NOMO-1 treated with dmso at 0.1 percent for 144 hours (cell line): Measurements from ENCODE around the gene PIN4.
A peak's percentile ranks its signal among the peaks of the same experiment; 100 is the strongest.
"Not testable (repeated sequence)": the region's sequence is repeated elsewhere in the genome, so short reads cannot be mapped to it uniquely, and the experiment has no call there.

Experiments used
- DNase-seq: peaks from one replicate; lab custom pipeline; 2025; ENCODE audit not compliant: unreplicated experiment; lab: John Stamatoyannopoulos, UW

PIN4 gene

GRCh38 chrX:72181178-72182125 lies at the start of gene PIN4:
Gene PIN4 (plus strand): TSS chrX:72181757. CDS start chrX:72181786, 29 bp downstream.
- DNase-seq = peak; percentile 90

GRCh38 chrX:72132456-72132855 lies 49.1 kb upstream of the PIN4 start:
- DNase-seq = no peak

GRCh38 chrX:72133851-72134546 lies 47.6 kb upstream of the PIN4 start:
- DNase-seq = no peak

- DNase-seq = no peak
Observed at GRCh38 chrX:72137846-72138495, 43.6 kb upstream of the PIN4 start.

GRCh38 chrX:72139538-72139937 lies 42.0 kb upstream of the PIN4 start:
- DNase-seq = no peak

GRCh38 chrX:72141372-72142004 lies 40.1 kb upstream of the PIN4 start:
- no peak for DNase-seq

DNA sequence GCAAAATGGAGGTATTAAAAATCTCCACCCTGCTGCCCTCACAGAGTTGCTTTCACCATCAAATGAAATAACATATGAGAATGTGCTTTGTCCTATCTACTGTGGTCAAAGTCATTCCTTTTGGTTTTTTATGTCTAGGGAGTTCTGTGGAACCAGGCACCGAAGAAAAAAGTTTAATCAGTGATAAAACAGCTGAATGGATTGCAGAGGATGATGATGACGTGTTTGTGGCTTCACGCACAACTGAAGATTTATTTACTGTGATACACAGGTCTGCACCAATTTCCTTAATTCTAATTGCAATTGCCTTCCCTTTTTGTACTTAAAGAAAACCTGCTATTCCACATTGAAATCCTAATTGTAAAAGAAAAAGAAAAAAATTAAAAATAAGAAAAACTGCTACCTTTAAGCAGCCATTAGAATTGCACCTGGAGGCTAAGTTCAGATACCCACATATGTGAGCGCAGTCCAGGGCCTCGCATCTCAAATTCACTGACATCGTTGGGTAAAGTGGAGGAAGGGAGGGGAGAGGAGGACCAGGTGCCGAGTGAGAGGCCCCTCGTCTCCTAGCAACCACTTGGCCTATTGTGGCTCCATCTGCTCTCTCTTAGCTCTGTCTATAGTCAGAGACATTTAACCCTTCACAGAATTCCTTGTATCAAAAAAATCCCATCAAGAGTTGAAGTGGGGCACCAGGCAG lies 39.3 kb upstream of the PIN4 start:
- DNase-seq = no peak

DNA sequence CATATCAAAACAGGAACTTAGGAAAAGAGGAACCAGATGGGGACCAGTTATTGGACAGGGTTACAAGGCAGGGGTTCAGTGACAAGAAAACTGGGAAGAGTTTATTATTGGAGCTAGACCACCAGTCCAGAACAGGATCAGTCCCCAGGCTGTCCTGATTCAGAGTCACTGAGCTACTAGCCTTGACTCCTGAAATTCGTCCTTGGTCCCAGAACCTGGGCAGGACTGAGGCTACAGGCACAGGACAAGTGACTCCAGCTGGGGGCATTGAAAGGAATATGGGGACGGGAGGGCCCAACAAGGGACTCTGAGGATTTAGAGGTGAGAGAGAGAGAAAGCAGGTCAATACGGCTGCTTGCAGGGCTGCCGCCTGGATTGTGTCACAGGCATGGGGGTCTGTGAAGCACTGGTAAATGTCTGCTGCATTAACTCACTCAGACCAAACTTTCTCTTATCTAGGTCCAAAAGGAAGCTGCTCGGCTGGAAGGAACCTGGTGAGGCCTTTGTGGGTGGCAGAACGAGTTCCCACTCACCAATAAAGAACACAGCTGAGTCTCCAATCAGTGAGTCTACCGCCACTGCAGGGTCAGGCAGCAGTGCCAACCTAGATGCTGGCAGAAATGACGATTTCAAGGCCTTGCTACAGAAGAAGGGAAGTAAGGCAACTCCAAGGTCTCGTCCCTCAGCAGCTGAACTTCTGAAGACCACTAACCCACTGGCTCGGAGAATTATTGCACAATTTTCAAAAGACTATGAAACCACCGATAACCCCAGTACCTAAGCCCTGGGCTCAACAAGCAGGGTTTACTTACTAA lies 38.6 kb upstream of the PIN4 start:
- DNase-seq = no peak

DNA sequence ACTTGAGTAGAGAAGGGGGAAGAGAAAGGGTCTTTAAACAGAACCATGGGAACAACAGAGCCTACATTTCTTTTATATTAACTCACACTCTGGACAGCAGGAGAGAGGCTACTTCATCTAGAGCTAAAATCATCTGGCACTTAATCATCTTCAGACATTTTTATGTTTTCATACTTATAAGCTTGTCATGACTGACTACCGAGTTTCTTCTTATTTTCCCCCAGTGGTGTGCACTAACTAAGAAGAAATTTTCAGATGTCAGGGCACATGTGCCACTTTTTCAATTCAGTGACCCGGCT lies 38.0 kb upstream of the PIN4 start:
- no peak for DNase-seq

DNA sequence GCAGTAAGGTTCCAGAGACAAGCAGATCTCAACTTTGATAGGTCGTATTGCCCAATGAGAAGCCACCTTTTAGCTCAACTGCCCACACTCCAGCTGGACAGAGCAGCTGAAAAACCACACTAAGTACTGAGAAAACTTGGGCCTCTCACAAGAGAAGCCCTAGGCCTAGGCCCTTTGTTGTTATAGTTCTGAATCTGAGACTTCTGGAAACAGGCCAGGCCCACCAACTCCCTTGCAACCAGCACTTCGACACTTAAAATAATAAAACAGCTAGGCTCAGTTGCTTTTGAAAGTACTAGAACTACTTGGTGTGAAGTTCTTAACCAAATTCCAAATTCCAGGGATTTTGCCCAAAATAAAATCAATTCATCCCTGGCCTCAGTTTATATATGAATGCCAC lies 36.4 kb upstream of the PIN4 start:
- no peak for DNase-seq

DNA sequence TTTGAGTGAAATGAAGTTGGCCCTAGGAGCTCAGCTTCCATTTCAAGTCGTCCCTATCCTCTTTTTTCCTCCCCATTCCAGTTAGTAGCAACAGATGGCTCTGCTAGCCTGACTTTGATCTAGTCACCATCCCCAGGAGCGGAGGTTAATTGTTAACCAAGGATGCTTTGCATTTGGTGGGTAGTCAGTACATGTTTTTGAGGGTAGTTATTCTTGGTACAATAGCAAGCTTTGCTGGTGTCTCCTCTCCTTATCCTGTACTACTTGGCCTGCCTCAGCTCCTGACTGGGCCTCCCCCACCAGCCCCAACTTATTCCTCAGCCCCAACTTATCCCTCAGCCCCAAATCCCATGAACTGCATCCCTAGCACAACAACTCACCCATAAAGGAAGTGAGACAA lies 35.0 kb upstream of the PIN4 start:
- no peak for DNase-seq

DNA sequence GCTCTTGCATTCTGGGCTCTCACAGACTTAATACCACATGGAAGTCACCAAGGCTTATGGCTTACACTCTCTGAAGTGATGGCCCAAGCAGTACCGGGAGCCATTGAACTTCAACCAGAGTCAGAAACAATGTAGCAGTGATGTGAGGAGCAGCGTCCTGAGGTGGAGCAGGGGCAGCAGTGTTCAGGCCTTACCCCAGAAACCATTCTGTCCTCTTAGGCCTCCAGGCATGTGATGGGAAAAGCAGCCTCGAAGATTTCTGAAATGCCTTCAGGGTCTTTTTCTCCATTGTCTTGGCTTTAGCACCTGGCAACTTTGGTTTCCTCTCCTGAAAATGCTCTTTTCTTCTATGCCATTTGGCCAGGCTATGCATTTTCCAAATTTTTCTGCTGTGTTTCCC lies 22.8 kb upstream of the PIN4 start:
- DNase-seq = no peak

DNA sequence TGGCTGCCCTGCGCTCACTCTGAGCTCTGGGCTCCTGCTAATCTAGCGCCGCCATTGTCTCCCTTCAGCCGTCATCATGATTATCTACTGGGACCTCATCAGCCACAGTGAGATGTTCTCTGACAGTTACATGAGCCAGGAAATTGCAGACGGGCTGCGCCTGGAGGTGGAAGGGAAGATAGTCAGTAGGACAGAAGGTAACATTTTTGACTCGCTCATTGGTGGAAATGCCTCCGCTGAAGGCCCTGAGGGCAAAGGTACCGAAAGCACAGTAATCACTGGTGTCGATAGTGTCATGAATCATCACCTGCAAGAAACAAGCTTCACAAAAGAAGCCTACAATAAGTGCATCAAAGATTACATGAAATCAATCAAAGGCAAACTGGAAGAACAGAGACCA lies 21.8 kb upstream of the PIN4 start:
- DNase-seq = no peak

GRCh38 chrX:72165551-72165950 lies 16.0 kb upstream of the PIN4 start:
- no peak for DNase-seq

GRCh38 chrX:72169008-72169728 lies 12.4 kb upstream of the PIN4 start:
- DNase-seq = no peak

- DNase-seq = not testable (repeated sequence)
Observed at GRCh38 chrX:72176289-72176688, 5.3 kb upstream of the PIN4 start.

DNA sequence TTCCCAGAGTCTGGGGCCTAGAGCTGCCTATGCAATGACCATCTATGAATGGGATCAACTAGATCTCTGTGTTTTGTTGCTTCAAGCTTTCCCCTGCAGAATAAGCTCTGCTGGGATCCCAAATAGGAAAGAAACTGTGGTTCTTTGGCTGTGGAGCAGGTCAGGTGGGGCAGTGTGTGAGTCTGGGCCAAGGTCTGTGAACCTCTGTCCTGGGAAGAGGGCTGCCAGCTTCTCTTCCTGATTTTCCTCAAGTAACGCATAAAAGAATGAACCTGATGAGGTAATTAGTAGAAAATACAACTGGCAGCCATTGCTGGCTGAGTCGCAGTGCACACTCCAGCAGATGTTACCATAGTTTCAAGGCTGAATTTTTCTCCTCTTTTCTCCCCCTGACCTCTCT lies 4.6 kb upstream of the PIN4 start:
- DNase-seq = no peak

DNA sequence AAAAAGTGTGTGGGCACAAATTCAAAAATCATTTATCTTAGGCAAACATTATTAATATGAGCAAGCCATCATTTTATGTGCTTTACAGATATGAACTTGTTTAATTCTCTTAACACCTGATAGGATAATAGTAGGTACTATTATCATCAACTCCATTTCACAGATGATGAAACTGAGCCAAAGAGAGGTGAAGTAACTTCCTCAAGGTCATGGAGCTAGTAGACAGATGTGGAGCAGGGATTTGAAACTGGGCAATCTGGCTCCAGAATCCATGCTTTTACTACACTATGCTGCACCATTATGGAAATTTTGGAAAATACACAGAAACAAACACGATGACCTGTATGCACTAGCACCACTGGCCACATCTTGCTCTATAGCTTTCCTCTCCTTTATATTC lies 1.0 kb upstream of the PIN4 start:
- no peak for DNase-seq

DNA sequence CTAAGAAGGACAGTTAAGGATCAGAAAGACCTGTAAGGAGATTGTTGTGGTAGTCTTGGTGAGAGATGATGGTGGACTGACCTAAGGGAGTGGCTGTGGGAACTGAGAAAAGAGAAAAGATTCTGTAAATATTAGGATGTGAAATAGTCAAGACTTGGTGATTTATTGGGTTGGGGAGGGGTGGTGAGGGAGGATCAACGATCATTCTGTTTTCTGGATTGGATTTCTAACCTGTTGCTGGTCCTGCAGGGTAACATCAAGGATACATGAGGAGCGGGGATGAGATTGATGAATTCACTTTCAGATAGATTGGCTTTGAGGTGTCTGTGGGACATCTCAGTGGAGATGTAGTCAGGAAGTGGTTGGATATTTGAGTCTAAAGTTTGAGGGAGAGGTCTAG lies 1.4 kb downstream of the PIN4 start:
- no peak for DNase-seq
